Gastrocnemius medialis (tissue), 4 donors: ENCODE results near the gene TNFRSF12A.

Experiments used
- CTCF ChIP-seq, 5 experiments: fragments of 450-650 bp in 3 of 5; fragments of 200-600 bp in 2 of 5; sonication (generic) in 2 of 5; IDR thresholded peaks in 4 of 5; conservative IDR thresholded peaks in 1 of 5; 1 replicate in 4 of 5; 2 replicates in 1 of 5; pipeline ENCODE4 v1.5.1; 2016 to 2019; ENCODE audit warnings: antibody characterized with exemption in 5 of 5, mild to moderate bottlenecking in 3 of 5, moderate library complexity in 3 of 5
- POLR2A ChIP-seq, 2 donors: fragments of 450-650 bp; IDR thresholded peaks; one replicate each; pipeline ENCODE4 v1.6.1; 2017; ENCODE audit warnings: antibody characterized with exemption in 2 of 2, mild to moderate bottlenecking in 2 of 2, moderate library complexity in 2 of 2

- TF ChIP-seq CTCF (IDR thresholded peaks at IDR 0.05 in 4 of 5, conservative IDR thresholded peaks at IDR 0.05 in 1 of 5) (no peak), POLR2A (IDR thresholded peaks at IDR 0.05) (no peak)
These were observed 5.2 kb upstream of the TNFRSF12A start for GRCh38 chr16:3014971-3015370.
